HG03575 (cell line): ENCODE measurements around the gene MRM2.

Experiments
- ATAC-seq: cut with Tn5 transposase; IDR thresholded peaks from one replicate; pipeline ENCODE4 v1.9.1; 2021; ENCODE audit not compliant: unreplicated experiment, insufficient number of reproducible peaks, low FRiP score; ENCODE audit errors: extremely low read depth

Gene MRM2

DNA sequence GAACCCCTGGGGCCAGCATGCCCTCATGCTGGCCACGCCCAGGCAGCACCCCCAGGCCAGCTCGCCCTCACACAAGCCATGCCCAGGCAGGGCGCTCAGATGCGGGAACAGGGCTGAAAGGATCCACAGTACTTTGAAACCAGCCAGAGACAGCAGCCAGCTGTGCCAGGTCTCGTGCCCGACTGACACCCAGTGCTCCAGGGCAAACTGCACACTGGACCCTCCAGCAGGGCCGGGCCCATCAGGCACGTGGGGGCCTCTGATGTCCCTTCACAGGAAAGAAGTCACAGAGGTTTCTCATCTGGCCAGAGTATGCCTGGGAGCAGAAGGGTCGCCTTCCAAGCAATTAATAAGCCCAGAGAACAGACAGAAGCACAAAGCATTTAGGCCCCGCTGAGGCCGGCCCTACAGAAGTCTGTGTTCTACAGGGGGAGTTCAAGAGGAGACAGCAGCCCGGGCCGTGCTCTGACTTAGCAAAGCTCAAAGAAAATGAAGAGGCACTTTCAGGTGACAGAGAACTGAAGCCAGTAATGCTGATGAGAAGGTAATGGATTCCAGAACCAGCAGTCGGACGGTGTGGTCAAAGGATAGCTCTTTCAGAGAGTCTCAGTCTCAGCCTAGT is 30.6 kb downstream of the MRM2 start:
- ATAC-seq: no peak

DNA sequence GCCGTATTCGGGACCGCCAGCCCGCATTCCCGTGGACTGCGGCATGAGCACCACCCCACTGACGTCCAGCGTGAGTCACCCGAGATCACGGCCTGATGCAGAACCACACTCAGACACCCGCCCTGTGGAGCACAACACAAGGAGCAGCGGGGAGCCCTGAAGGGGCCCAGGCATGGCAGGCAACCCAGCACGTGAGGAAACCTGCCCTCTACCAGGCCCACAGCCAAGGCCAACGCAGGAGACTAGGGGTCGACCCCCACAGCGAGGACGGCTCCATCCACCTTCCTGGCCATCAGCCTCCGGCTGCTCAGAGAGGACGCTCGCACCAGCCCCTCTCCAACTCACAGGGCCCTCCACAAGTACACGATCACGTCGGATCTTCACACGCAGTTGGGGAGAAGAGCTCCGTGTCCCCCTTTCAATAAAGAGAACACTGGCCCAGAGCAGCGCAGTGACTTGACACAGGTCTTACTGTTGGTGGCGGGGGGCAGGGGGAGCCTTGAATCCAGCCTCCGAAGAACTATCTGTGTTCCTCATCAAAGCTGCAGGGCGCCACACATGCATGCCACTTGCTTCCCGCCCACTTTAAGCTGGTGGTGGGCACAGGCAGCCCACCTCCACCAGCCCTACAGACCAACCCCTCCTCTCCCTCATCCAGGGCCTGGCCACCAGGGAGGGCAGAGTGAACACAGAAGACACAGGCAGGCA is 31.3 kb downstream of the MRM2 start:
- ATAC-seq: no peak

DNA sequence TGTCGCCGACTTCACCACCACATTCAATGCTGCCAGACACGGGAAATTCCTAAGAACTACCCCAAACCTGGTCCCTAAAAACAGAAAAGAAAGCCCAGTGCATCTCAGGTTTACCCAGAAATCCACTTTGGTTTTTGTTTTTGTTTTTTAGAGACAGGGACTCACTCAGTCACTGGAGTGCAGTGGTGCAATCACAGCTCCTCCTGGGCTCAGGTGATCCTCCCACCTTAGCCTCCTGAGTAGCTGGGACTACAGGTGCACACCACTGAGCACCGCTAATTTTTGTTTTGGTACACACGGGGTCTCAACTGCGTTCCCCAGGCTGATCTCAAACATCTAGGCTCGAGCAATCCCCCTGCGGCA is 32.1 kb downstream of the MRM2 start:
- ATAC-seq: no peak

DNA sequence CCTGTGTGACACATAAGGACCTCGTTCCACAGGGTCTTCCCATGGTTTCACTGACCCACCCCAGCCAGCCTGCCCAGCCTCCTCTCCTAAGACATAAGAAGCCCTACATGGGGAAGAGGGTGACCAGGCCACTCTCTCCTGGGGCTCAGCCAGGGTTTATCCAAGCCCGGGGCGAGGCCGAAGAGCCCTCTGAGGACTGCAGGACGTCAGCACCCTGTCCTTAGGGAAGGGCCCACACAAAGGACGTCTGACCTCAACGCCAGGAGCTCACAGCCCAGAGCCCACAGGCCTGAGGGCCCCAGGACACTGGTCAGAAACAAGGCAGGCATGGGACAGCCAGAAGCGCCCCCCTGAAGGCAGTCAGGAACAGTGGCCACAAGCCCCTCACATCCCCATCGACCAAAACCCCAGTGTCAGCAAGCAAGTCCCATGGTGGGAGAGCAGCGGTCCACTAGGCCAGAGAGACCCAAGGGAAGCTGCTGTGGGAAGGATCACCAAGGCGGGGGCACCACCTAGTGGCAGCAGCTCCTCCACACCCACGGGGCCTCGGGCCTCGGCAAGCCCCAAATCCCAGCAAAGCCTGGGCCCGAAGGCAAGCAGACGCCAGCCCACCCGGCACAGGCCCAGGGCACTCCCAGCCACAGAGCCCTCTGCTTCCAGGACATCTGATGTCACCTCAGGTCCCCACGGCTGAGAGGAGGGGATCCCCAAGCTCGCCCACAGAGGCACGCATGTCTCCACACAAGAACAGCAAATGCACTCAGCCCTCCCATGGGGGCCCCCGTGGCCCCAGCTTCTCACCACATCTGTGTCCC is 32.7 kb downstream of the MRM2 start:
- no peak for ATAC-seq

DNA sequence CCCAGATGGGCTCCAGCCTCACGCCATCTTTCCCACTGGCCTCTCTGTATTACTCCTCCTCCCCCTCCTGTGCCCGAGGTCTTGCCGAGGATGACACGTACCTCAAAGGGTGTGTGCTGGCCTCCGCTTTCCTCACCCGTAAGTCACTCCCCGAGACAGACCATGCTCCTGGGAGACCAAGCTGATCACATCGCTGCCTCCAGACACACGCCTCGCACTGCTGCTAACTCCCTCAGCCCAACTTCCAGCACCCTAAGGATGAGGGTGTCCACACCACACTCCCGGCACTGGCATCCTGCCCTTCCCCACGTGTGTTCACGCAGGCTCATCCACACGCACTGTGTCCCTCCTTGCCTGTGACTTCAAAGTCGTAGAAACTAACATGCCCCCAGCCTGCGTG is 33.3 kb downstream of the MRM2 start:
- ATAC-seq: no peak

DNA sequence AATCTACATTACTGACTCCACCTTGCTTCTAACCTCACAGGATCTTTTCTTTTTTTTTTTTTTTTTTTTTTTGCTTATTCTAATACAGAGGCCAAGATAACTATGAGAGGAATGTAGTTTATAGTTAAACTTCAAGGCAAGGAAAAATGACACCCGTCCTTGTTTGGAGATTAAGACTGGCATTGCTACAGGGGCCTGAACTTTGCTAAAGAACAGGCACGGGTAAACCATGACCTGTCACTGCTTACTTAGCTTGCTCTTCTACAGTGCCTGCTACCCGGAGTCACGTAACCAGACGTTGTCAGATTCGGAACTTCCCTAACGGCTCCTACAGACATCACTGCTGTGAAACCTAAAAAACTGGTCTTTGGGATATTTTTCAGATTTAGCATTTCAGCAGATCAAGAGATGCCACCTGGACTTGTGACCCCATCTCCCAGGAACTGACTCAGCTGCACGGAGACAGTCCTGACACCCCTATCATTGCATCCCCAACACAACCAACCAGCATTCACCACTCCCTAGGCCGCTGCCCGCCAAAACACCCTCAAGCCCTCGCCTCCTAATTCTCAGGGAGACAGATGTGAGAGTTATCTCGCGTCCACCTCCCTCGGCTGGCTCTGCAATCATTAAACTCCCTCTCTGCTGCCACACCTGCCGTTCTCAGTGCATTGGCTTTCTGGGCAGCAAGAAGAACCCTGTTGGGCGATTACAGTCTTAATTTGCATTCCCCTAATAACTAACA is 36.8 kb downstream of the MRM2 start:
- no peak for ATAC-seq

DNA sequence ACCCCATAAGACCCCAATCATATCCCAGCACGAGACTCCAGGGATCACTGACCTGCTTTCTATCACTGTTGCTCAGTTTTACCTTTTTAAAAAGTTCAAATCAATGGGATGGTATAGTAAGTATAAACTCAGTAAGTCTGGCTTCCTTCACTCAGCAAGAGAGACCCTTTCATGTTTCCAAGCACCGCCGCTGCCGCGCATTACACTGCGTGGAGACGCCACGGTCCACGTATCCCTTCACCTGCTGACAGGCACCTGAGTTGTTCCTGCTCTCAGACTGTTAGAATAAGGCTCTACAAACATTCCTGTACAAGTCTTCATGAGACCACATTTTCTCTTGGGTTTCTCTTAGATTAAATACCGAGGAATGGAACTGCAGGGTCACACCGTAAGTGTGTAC is 37.6 kb downstream of the MRM2 start:
- ATAC-seq: no peak

DNA sequence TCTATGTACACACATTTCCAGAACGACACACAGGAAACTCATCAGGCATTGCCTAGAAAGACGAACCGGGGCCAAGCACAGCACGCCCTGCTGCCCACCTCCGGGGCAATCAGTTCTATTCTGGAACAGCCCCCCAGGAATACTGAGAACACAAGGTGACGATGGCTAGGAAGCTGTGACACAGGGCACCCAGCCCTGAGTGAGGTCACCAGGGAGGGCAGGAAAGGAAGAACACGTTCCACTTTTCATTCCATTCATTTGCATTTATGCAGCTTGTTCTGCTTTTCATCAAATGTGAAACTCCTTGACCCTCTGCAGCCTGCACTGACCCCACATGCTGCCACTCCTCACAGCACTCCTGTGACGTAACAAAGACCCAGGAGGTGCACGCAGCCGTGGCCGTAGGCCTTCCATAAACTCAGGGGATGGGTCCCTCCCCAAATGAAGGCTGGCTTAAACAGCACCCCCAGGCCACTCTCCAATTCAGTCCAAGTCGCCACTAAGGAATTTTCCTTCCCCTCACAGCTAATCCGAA is 38.2 kb downstream of the MRM2 start:
- ATAC-seq: no peak

DNA sequence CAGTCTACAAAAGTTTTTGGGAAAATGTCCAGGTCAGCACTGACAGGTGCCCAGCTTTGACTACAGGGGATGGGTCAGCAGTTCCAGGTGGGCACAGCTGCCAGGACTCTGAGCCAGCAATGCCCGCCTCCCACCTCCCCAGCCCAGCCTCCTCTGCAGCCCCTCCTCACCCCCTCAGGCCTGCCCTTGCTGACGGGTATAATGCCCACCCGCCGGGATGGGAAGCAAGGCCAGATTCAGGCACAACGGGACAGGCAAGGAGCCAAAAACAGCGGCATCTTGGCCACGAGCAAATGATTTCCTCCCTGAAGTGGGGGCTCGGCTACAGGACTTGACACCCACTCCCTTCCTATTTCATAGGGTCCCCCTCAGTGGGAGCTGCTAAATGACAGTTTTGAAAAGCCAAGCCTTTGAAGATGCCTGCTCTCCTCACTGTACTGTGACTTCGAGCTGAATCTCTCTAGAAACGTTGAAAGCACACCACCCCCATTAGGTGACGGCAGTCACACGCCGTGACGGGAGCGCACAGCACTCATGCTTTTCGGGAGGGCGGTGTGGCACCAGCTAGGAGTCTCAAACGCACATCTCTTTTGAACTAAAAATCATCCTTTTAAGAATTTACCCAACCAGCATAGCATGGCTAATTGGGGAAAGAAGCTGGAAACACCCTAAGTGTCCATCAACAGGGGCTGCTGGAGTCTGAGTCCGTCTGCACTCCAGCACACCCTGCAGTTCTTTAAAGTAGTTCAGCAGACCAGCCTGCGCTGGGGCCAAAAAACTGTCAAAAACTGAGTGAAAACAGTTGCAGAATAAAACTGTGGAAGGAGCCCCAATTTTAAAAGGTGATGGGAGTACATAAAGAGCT is 38.9 kb downstream of the MRM2 start:
- no peak for ATAC-seq

DNA sequence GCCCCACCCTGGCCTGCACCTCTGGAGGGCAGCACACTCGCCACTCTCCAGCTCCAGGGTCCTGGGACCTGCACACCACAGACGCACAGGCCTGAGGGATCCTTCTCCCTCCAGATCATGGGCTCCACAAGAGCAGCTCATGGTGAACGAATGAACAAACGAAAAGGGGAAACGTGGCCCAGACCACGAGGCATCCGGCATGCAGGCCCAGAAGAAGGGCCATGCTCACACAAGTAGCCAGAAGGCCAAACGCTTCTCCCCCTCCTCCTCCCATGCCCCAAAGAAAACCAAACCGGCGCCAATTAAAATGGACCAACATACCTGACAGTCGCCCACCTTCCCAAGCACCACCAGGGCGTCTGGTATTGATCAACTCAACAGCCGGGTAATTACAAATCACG is 39.6 kb downstream of the MRM2 start:
- no peak for ATAC-seq

DNA sequence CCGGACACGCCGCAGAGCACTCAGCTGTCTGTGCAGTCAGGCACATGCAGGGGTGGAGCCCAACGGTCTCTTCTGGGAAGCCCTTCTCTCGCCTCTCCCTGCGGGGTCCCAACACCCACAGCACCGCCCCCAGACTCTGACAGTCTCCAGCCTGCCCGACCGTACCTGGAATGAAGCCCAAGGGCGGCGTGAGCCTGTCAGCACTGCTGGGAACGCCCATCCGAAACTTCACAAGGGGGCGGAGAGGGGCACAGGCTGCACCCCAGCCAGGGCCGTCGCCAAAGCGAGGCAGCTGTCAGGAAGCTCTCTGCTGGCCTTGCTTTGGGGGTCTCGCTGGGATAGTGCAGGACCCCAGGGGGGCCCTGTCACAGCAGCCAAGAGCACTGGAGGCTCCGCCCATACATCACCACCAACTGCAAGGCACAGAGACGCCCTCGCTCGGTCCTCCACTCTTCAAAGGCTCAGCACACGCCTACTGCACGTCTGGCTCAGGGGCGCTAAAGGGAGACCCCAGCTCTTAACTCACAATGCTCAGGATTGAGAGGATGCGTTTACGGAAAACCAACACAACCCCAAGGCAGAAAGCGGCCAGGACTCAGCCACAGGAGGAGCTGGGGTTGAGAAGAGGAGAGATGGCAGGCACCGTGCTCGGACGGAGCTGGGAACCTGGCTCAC is 40.2 kb downstream of the MRM2 start:
- ATAC-seq: no peak

DNA sequence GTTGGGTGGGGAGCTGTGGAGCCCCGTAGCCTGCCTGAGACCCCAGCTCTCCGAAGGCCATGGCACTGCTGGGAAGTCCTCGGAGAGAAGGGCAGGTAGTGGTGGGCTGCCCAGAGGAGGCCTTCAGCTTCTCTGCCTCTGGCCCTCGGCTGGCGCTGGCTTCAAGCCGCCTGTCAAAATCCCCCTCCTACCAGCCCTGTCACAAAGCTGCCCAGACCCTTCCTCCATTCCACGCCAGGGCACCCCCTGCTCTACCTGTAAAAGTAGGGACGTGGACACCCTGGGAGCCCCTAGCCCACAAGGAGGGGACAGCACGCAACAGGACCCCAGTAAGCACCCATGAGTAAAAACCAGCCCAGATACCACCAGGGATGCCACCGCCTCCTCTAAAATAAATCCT is 40.9 kb downstream of the MRM2 start:
- ATAC-seq: no peak

DNA sequence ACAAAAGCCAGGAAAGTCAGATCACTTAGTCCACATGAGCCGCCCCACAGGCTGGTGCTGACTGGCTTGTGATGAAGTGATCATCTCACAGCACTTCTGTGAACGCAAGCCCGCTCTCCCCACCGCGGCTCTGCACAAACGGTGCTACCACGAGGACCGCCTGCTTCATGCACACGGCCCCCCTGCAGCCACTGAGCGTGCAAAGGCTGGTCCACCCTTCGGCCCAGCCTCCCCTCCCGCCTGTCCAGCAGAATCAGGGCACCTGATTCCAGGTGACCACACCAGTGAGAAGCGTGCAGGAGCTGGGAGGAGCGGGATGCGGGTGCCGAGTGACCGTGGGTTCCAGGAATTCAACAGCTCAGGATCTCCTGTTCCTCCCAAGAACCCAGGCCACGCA is 41.4 kb downstream of the MRM2 start:
- ATAC-seq: no peak

DNA sequence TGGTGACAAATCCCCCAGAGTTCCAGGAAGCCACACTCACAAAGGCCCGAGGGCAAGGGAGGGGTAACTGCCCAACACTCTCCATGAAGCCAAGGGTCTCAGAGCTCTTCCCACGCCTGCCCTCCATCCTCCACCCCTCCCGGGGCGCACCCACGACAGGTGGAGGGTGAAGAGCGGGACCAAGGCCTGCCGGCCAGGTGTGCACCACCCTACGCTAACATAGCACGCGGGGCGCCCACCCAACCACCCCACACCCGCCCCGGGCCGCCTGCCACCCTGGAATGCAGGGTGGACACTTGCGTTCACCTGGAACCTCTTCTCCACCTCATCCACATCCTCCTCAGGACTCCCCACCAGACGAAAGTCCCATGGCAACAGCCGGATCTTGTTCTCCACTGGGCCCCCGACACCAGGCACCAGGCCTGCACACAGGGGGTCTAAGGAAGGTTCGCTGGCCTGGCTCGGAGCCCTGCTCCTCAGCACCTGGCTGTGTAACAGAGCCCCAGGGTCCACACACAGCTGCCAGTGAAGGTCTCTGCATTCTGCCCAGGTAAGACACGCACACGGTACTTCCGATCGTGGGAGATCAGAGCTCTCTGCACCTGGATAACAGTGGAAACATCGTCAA is 41.9 kb downstream of the MRM2 start:
- ATAC-seq: no peak

DNA sequence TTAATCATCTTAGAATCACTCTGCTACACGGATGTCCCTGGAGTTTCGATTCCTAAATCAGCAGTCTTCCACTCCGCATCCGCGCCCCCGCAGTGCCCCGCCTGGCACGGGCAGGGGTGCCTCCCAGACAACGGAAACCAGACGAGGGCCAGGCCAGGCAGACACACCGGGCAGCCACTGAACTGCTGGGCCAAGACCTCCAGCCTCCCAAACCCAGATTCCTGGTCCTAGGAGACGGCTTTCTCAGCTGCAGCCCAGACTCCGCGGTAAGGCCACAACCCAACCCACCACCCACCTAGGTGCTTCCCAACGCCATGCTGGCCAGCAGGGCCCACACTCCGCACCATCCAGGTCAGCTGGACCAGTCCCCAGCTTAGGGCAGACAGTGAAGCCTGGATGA is 42.5 kb downstream of the MRM2 start:
- no peak for ATAC-seq

DNA sequence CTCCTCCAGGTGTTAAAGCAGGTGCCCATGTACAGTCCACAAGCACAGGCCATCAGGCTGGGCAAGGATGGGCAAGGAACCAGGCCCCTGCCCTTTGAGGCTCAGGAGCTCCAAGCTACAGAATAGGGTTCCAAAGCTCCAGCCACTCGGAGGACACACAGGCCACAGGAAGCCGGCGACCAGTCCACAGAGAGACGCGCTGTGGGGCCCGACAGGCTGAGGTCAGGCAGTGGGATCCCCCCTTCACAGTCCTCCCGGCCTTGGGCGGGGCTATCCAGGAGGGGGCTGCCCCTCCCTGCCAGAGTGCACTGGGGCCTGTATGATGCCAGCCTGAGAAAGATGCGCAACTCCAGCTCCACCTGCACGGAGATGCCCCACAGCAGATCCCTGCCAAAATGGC is 43.2 kb downstream of the MRM2 start:
- ATAC-seq: no peak

DNA sequence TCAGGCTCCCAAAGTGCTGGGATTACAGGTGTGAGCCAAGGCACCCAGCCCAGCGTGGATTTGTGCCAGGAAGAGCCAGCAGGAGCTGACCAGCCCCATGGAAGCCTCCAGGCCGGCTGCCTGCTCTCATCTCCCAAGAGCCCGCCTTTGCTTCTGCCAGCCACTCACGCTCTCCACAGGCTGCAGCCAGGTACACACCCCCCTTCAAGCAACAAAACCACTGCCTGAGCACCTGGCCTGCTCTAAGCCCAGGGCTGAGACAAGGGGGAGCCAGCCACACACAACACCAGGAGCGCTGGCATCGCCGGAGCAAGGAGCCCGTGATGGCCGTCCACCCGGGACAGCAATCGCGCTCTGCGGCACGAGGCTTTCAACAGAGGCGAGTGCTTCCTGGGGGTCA is 43.8 kb downstream of the MRM2 start:
- ATAC-seq: no peak
